HCT116 (cell line): ENCODE results near the gene TMPRSS11A.

ENCODE experiments used
- EZH2 ChIP-seq: fragments of 200-600 bp; sonication (generic); IDR thresholded peaks from 2 replicates; pipeline ENCODE4 v1.6.1; 2017; ENCODE audit warnings: antibody characterized with exemption, mixed run types
- EZH2phosphoT487 ChIP-seq: fragments of 200-600 bp; IDR thresholded peaks from 2 replicates; pipeline ENCODE4 v1.6.1; 2018; ENCODE audit warnings: antibody characterized with exemption, borderline replicate concordance
- POLR2A ChIP-seq: IDR thresholded peaks from 2 replicates; pipeline ENCODE4 v1.7.0; 2011; ENCODE audit warnings: borderline replicate concordance; ENCODE audit not compliant: insufficient read depth, insufficient read length; ENCODE audit errors: extremely low read depth
- SRF ChIP-seq: IDR thresholded peaks from 2 replicates; pipeline ENCODE4 v1.6.1; 2012; ENCODE audit warnings: low read depth
- TCF7L2 ChIP-seq: IDR thresholded peaks from 2 replicates; pipeline ENCODE4 v1.7.0; 2011; ENCODE audit warnings: borderline replicate concordance, inconsistent platforms; ENCODE audit not compliant: insufficient read depth, insufficient read length; ENCODE audit errors: extremely low read depth
- ZNF274 ChIP-seq: fragments of 200-500 bp; sonication (Bioruptor generic); IDR thresholded peaks from 2 replicates; pipeline ENCODE4 v1.6.1; 2014; ENCODE audit warnings: mild to moderate bottlenecking, low read depth, low read length, inconsistent platforms
- TF ChIP-seq, protein P1 (sequence below), 3 experiments: fragments of 200-600 bp in 1 of 3; sonication (generic) in 1 of 3; IDR thresholded peaks in 2 of 3; conservative IDR thresholded peaks in 1 of 3; 2 replicates each; pipeline ENCODE4 v1.5.1; 2012 to 2017; ENCODE audit warnings: low read depth in 2 of 3, low read length in 2 of 3, antibody characterized with exemption in 1 of 3, borderline replicate concordance in 1 of 3, control low read depth in 1 of 3, mild to moderate bottlenecking in 1 of 3, mixed read lengths in 1 of 3, mixed run types in 1 of 3, moderate library complexity in 1 of 3; ENCODE audit not compliant: insufficient read depth in 1 of 3
- TF ChIP-seq, protein P2 (sequence below): IDR thresholded peaks from 2 replicates; pipeline ENCODE4 v1.6.1; 2012
- TF ChIP-seq, protein P3 (sequence below): IDR thresholded peaks from 2 replicates; pipeline ENCODE4 v1.6.1; 2012; ENCODE audit warnings: low read depth

DNA sequence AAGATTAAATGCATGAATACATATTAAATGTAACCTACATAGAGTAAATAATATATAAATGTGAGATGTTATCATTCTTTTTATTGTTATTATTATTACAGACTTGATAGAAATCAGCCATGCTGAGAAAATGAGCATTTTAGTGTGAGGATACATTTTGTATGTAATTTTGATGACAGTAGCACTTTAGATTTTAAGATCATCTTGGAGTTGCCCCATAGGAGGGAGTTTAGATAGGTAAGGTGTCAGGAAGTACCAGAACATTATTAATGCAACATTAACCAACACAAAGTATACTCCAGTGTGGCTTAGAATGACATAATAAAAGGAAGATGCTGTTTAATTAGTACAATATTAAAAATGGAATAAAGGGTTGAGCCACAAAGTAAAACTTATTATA is 8.4 kb downstream of the TMPRSS11A start:
- TF ChIP-seq EZH2 (no peak), TCF7L2 (no peak), ZNF274 (no peak), SRF (no peak), EZH2phosphoT487 (no peak), POLR2A (no peak)
- TF ChIP-seq, protein P1, sequence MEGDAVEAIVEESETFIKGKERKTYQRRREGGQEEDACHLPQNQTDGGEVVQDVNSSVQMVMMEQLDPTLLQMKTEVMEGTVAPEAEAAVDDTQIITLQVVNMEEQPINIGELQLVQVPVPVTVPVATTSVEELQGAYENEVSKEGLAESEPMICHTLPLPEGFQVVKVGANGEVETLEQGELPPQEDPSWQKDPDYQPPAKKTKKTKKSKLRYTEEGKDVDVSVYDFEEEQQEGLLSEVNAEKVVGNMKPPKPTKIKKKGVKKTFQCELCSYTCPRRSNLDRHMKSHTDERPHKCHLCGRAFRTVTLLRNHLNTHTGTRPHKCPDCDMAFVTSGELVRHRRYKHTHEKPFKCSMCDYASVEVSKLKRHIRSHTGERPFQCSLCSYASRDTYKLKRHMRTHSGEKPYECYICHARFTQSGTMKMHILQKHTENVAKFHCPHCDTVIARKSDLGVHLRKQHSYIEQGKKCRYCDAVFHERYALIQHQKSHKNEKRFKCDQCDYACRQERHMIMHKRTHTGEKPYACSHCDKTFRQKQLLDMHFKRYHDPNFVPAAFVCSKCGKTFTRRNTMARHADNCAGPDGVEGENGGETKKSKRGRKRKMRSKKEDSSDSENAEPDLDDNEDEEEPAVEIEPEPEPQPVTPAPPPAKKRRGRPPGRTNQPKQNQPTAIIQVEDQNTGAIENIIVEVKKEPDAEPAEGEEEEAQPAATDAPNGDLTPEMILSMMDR (IDR thresholded peaks at IDR 0.05 in 2 of 3, conservative IDR thresholded peaks at IDR 0.05 in 1 of 3; ENCODE audit: borderline replicate concordance in 1 of 3, insufficient read depth in 1 of 3, low read depth in 2 of 3, low read length in 2 of 3): no peak
- TF ChIP-seq, protein P2, sequence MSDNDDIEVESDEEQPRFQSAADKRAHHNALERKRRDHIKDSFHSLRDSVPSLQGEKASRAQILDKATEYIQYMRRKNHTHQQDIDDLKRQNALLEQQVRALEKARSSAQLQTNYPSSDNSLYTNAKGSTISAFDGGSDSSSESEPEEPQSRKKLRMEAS: no peak
- TF ChIP-seq, protein P3, sequence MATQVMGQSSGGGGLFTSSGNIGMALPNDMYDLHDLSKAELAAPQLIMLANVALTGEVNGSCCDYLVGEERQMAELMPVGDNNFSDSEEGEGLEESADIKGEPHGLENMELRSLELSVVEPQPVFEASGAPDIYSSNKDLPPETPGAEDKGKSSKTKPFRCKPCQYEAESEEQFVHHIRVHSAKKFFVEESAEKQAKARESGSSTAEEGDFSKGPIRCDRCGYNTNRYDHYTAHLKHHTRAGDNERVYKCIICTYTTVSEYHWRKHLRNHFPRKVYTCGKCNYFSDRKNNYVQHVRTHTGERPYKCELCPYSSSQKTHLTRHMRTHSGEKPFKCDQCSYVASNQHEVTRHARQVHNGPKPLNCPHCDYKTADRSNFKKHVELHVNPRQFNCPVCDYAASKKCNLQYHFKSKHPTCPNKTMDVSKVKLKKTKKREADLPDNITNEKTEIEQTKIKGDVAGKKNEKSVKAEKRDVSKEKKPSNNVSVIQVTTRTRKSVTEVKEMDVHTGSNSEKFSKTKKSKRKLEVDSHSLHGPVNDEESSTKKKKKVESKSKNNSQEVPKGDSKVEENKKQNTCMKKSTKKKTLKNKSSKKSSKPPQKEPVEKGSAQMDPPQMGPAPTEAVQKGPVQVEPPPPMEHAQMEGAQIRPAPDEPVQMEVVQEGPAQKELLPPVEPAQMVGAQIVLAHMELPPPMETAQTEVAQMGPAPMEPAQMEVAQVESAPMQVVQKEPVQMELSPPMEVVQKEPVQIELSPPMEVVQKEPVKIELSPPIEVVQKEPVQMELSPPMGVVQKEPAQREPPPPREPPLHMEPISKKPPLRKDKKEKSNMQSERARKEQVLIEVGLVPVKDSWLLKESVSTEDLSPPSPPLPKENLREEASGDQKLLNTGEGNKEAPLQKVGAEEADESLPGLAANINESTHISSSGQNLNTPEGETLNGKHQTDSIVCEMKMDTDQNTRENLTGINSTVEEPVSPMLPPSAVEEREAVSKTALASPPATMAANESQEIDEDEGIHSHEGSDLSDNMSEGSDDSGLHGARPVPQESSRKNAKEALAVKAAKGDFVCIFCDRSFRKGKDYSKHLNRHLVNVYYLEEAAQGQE: no peak
